Vagina (tissue), 2 donors: ENCODE measurements around the gene STARD13.

Experiments used
- CTCF ChIP-seq, 3 experiments: fragments of 450-650 bp in 2 of 3; fragments of 200-600 bp in 1 of 3; sonication (generic) in 1 of 3; IDR thresholded peaks; one replicate each; pipeline ENCODE4 v1.5.1; 2017 to 2019; ENCODE audit warnings: antibody characterized with exemption in 3 of 3, mild to moderate bottlenecking in 2 of 3, moderate library complexity in 2 of 3
- POLR2A ChIP-seq, 2 donors: fragments of 450-650 bp; IDR thresholded peaks; one replicate each; pipeline ENCODE4 v1.6.1; 2017; ENCODE audit warnings: antibody characterized with exemption in 2 of 2, mild to moderate bottlenecking in 2 of 2, moderate library complexity in 2 of 2
- POLR2AphosphoS5 ChIP-seq, 2 donors: sonication (generic); formaldehyde crosslinking; IDR thresholded peaks; one replicate each; pipeline ENCODE4 v1.9.0; 2017; ENCODE audit warnings: antibody characterized with exemption in 2 of 2, mild to moderate bottlenecking in 2 of 2, low read depth in 1 of 2; ENCODE audit not compliant: insufficient read depth in 1 of 2

- no peak for TF ChIP-seq CTCF (IDR thresholded peaks at IDR 0.05)
- TF ChIP-seq POLR2A (IDR thresholded peaks at IDR 0.05) = no peak
- no peak for TF ChIP-seq POLR2AphosphoS5 (IDR thresholded peaks at IDR 0.05; ENCODE audit: insufficient read depth in 1 of 2, low read depth in 1 of 2)
Observed at GRCh38 chr13:33128134-33128533, 157.4 kb downstream of the STARD13 start.
